CD4-positive, alpha-beta memory T cell (primary cell): ENCODE results near the gene LCE2A. TPM values are rescaled to one million over a fixed set of nuclear protein-coding genes. Genes with fewer than 3 reads are reported as not detected.

Source experiments
- CTCF ChIA-PET: fragments of 350-600 bp; sonication (Branson Sonifier 250); formaldehyde crosslinking; loops from one replicate; lab custom pipeline; 2021; ENCODE audit warnings: inconsistent platforms; ENCODE audit not compliant: partially characterized antibody; lab: Charles Lee
- POLR2A ChIA-PET: fragments of 350-600 bp; sonication (Branson Sonifier 250); formaldehyde crosslinking; loops from one replicate; lab custom pipeline; 2021; ENCODE audit not compliant: partially characterized antibody; lab: Charles Lee
- DNase-seq, 5 donors: peaks; one replicate each; pipeline versions ENCODE4 v3.0.0 to v3.0.0-alpha.2; 2020 to 2022; ENCODE audit warnings: mixed read lengths in 1 of 5
- H3K27ac ChIP-seq: one replicate; pipeline ENCODE4 v1.7.0; 2013; ENCODE audit warnings: low read depth, low read length
- H3K27me3 ChIP-seq: 2 replicates; pipeline ENCODE4 v1.7.0; 2013; ENCODE audit warnings: mild to moderate bottlenecking, low read length, moderate library complexity; ENCODE audit not compliant: insufficient read depth
- H3K36me3 ChIP-seq: 2 replicates; pipeline ENCODE4 v1.7.0; 2013; ENCODE audit warnings: mild to moderate bottlenecking, low read length, moderate library complexity; ENCODE audit not compliant: insufficient read depth
- H3K4me1 ChIP-seq: 2 replicates; pipeline ENCODE4 v1.7.0; 2013; ENCODE audit warnings: mild to moderate bottlenecking, low read length, moderate library complexity; ENCODE audit not compliant: insufficient read depth
- H3K4me3 ChIP-seq, 2 donors: one replicate each; pipeline ENCODE4 v1.7.0; 2013; ENCODE audit warnings: low read length in 2 of 2, mild to moderate bottlenecking in 1 of 2
- H3K9me3 ChIP-seq, 2 donors: one replicate each; pipeline ENCODE4 v1.7.0; 2013; ENCODE audit warnings: low read length in 2 of 2, control low read depth in 1 of 2; ENCODE audit not compliant: control insufficient read depth in 1 of 2
- H3K27ac Mint-ChIP-seq, 7 donors: one replicate each; pipeline ENCODE4 v1.8.0; 2020 to 2021; ENCODE audit warnings: mixed read lengths in 7 of 7, mild to moderate bottlenecking in 6 of 7, inconsistent platforms in 3 of 7, moderate library complexity in 3 of 7
- H3K27me3 Mint-ChIP-seq, 2 donors: one replicate each; pipeline ENCODE4 v1.8.0; 2020 to 2021; ENCODE audit warnings: mixed read lengths in 2 of 2
- H3K36me3 Mint-ChIP-seq, 2 donors: one replicate each; pipeline ENCODE4 v1.8.0; 2020 to 2021; ENCODE audit warnings: mixed read lengths in 2 of 2, inconsistent platforms in 1 of 2, mild to moderate bottlenecking in 1 of 2
- H3K4me1 Mint-ChIP-seq, 4 donors: one replicate each; pipeline ENCODE4 v1.8.0; 2020 to 2021; ENCODE audit warnings: mixed read lengths in 4 of 4, mild to moderate bottlenecking in 1 of 4
- H3K4me3 Mint-ChIP-seq, 8 donors: one replicate each; pipeline ENCODE4 v1.8.0; 2020 to 2021; ENCODE audit warnings: mixed read lengths in 8 of 8, mild to moderate bottlenecking in 7 of 8, moderate library complexity in 6 of 8, inconsistent platforms in 3 of 8
- H3K9me3 Mint-ChIP-seq, 8 donors: one replicate each; pipeline ENCODE4 v1.8.0; 2020 to 2021; ENCODE audit warnings: mixed read lengths in 8 of 8, mild to moderate bottlenecking in 5 of 8, inconsistent platforms in 3 of 8, moderate library complexity in 1 of 8
- intact Hi-C: fragments of 100-400 bp; cut with micrococcal nuclease; formaldehyde crosslinking; loops from one replicate; pipeline ENCODE4 v1.15.1; 2023
- polyA plus RNA-seq, 2 donors: library from polyadenylated mRNA; unstranded; fragments of 300-500 nt; fragmentation: Illumina TruSeq; gene quantifications; one replicate each; pipeline ENCODE4 v1.2.3, GENCODE V29; 2021
- total RNA-seq, 2 experiments: library from RNA; stranded (reverse); gene quantifications; one replicate each; pipeline ENCODE4 v1.2.3, GENCODE V29; 2021

The LCE2A gene
- total and polyA plus RNA-seq, 4 experiments from 2014 or later: not detected

DNA sequence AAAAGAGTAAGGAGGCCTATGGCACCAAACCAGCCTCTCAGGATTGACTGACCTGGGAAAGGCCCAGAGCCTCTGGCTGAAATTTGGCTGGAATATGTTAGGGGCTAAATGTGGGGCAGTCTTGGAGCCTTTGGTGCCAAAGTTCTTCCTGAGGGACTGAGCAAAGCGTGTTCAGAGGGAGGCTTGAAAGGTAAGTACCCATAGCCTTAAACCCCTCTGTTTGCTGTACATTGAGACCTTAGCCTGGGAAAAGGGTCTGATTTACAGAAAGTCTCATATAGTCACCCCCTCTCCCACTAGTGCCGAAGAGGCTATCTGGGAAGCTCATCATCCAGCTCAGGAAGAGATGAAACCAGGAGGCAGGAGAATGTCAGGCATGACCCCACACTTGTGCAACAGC, 9.7 kb downstream of the LCE2A start, which contains the start of gene LCE4A:
TSS of gene LCE4A (plus strand) at position 301 of the 400 bp plus-strand sequence. CDS start 916 bp downstream, outside the sequence.
- H3K27ac Mint-ChIP-seq: no peak within 1 kb of the TSS
- no peaks in the 10 kb centered on the region for H3K27me3 ChIP-seq
- H3K27me3 Mint-ChIP-seq: peaks cover 21 to 23% of the 10 kb centered on the region in 2 donors
- no peak within 1 kb of the TSS for H3K27ac ChIP-seq
- intact Hi-C loops: no loop called here
- POLR2A ChIA-PET: no interaction called here
- H3K36me3 Mint-ChIP-seq: no peaks in the 10 kb centered on the region
- no peaks in the 10 kb centered on the region for H3K4me1 ChIP-seq
- no peaks in the 10 kb centered on the region for H3K4me1 Mint-ChIP-seq
- CTCF ChIA-PET: interaction anchor here (1.4 kb wide), 1 partner anchor 10 kb away, joined by 4 read pairs; the partner anchor contains the start of gene LCE2A
- H3K9me3 Mint-ChIP-seq: peaks cover 0 to 6% (median 3%) of the 10 kb centered on the region in 8 donors
- H3K9me3 ChIP-seq: no peaks in the 10 kb centered on the region
- no peak for DNase-seq
- no peaks in the 10 kb centered on the region for H3K36me3 ChIP-seq
- no peak within 1 kb of the TSS for H3K4me3 ChIP-seq
- no peak within 1 kb of the TSS for H3K4me3 Mint-ChIP-seq

DNA sequence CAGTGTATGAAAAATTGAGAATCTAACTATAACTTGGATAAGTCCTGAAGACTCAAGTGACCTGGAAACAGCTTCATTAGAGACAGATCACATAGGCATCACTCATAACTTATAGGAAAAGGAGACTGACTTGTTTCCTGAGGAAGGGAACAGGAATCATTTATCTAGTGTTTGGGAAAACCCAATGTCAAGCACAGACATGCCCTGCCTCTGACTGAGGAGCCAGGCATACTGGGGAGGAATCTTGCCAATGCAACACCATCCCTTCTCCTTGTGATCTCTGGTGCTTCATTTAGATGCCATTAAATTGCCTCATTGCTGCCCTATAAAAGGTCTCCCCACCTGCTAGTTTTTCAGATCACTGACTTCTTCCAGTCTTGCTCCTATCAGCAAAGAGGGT, 20.1 kb downstream of the LCE2A start:
- H3K27me3 Mint-ChIP-seq: peaks cover 8 to 9% of the 10 kb centered on the region in 2 donors
- H3K9me3 ChIP-seq: no peaks in the 10 kb centered on the region
- H3K4me3 ChIP-seq: no peak overlapping the region
- no peaks in the 10 kb centered on the region for H3K27me3 ChIP-seq
- no peak for DNase-seq
- peaks cover 0 to 17% (median 2%) of the 10 kb centered on the region in 8 donors for H3K9me3 Mint-ChIP-seq
- no peaks in the 10 kb centered on the region for H3K4me1 ChIP-seq
- H3K27ac ChIP-seq: no peak overlapping the region
- H3K36me3 ChIP-seq: no peaks in the 10 kb centered on the region
- intact Hi-C loops: no loop called here
- no peaks in the 10 kb centered on the region for H3K4me1 Mint-ChIP-seq
- POLR2A ChIA-PET: no interaction called here
- CTCF ChIA-PET: no interaction called here
- no peak overlapping the region for H3K27ac Mint-ChIP-seq
- H3K36me3 Mint-ChIP-seq: no peaks in the 10 kb centered on the region
- no peak overlapping the region for H3K4me3 Mint-ChIP-seq

- Histone ChIP-seq H3K27ac (no peak overlapping the region), H3K27me3 (no peaks in the 10 kb centered on the region), H3K36me3 (no peaks in the 10 kb centered on the region), H3K4me3 (no peak overlapping the region), H3K4me1 (no peaks in the 10 kb centered on the region), H3K9me3 (no peaks in the 10 kb centered on the region)
- H3K9me3 Mint-ChIP-seq: no peaks in the 10 kb centered on the region
- intact Hi-C loops: no loop called here
- H3K36me3 Mint-ChIP-seq: no peaks in the 10 kb centered on the region
- H3K27ac Mint-ChIP-seq: no peak overlapping the region
- peaks cover 3 to 6% of the 10 kb centered on the region in 2 donors for H3K27me3 Mint-ChIP-seq
- no peaks in the 10 kb centered on the region for H3K4me1 Mint-ChIP-seq
- DNase-seq: no peak
- POLR2A ChIA-PET: no interaction called here
- CTCF ChIA-PET: no interaction called here
- no peak overlapping the region for H3K4me3 Mint-ChIP-seq
These were observed 27.1 kb downstream of the LCE2A start for GRCh38 chr1:152725261-152725660.

DNA sequence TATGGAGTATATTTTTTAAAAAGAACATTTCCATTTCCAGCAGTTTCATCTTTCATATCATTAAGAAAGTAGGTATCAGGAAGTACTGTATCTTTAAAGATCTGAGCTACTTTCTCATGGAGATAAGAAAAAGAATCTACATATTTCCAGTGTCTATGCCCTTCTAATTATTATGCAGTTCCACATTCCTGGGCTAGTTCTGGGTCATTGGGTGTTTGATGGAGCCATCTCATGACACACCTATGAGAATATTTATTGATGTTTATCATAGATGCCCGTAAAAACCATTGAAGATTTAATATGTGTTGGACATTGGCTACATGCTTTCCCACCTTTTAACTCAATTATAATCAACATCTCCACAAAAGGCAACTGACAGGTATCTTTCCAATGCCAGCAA, 30.8 kb downstream of the LCE2A start:
- Histone ChIP-seq H3K4me3 (no peak overlapping the region), H3K9me3 (no peaks in the 10 kb centered on the region), H3K27ac (no peak overlapping the region), H3K36me3 (no peaks in the 10 kb centered on the region), H3K27me3 (no peaks in the 10 kb centered on the region), H3K4me1 (no peaks in the 10 kb centered on the region)
- CTCF ChIA-PET: no interaction called here
- H3K9me3 Mint-ChIP-seq: no peaks in the 10 kb centered on the region
- POLR2A ChIA-PET: no interaction called here
- H3K27me3 Mint-ChIP-seq: peaks cover 3 to 7% of the 10 kb centered on the region in 2 donors
- no peak overlapping the region for H3K4me3 Mint-ChIP-seq
- intact Hi-C loops: no loop called here
- H3K27ac Mint-ChIP-seq: no peak overlapping the region
- no peaks in the 10 kb centered on the region for H3K4me1 Mint-ChIP-seq
- no peaks in the 10 kb centered on the region for H3K36me3 Mint-ChIP-seq
- DNase-seq: no peak

DNA sequence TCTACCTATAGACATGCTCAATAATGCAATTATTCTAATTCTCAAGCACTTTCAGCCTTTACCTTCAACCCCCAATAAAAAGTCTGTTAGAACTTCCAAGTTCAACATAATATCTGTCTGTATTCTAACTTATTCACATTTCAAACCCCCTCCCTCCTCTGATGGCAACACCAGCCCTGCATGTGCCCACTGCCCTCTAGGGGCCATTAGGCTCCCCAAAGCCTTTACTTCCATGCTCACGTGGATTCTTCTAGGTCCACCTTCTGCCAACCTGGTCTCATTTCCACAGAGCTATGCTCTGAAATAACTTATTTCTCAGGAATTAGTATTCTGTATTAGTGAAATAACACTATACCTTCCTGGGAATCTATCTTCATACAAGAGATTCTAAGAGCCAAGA, 37.5 kb downstream of the LCE2A start:
- CTCF ChIA-PET: no interaction called here
- H3K9me3 ChIP-seq: no peaks in the 10 kb centered on the region
- DNase-seq: no peak
- H3K36me3 ChIP-seq: no peaks in the 10 kb centered on the region
- no peak overlapping the region for H3K4me3 ChIP-seq
- no peaks in the 10 kb centered on the region for H3K4me1 ChIP-seq
- Mint-ChIP-seq H3K9me3 (no peaks in the 10 kb centered on the region), H3K4me3 (no peak overlapping the region), H3K27ac (no peak overlapping the region), H3K4me1 (no peaks in the 10 kb centered on the region), H3K27me3 (peaks cover 14 to 18% of the 10 kb centered on the region in 2 donors), H3K36me3 (no peaks in the 10 kb centered on the region)
- H3K27me3 ChIP-seq: no peaks in the 10 kb centered on the region
- intact Hi-C loops: no loop called here
- POLR2A ChIA-PET: no interaction called here
- no peak overlapping the region for H3K27ac ChIP-seq

GRCh38 chr1:152737997-152738396, 39.9 kb downstream of the LCE2A start:
- ChIA-PET POLR2A (no interaction called here), CTCF (no interaction called here)
- no peak overlapping the region for H3K4me3 ChIP-seq
- H3K9me3 ChIP-seq: no peaks in the 10 kb centered on the region
- Mint-ChIP-seq H3K27ac (no peak overlapping the region), H3K36me3 (no peaks in the 10 kb centered on the region), H3K9me3 (no peaks in the 10 kb centered on the region), H3K4me3 (no peak overlapping the region), H3K27me3 (peaks cover 18 to 24% of the 10 kb centered on the region in 2 donors), H3K4me1 (no peaks in the 10 kb centered on the region)
- intact Hi-C loops: no loop called here
- no peak overlapping the region for H3K27ac ChIP-seq
- no peaks in the 10 kb centered on the region for H3K27me3 ChIP-seq
- DNase-seq: no peak
- no peaks in the 10 kb centered on the region for H3K36me3 ChIP-seq
- H3K4me1 ChIP-seq: no peaks in the 10 kb centered on the region

GRCh38 chr1:152739841-152740240, 41.7 kb downstream of the LCE2A start:
- H3K4me1 Mint-ChIP-seq: no peaks in the 10 kb centered on the region
- POLR2A ChIA-PET: no interaction called here
- no peak overlapping the region for H3K27ac Mint-ChIP-seq
- DNase-seq: no peak
- H3K27ac ChIP-seq: no peak overlapping the region
- peaks cover 19 to 28% of the 10 kb centered on the region in 2 donors for H3K27me3 Mint-ChIP-seq
- no peaks in the 10 kb centered on the region for H3K36me3 Mint-ChIP-seq
- no peak overlapping the region for H3K4me3 Mint-ChIP-seq
- CTCF ChIA-PET: no interaction called here
- H3K27me3 ChIP-seq: no peaks in the 10 kb centered on the region
- H3K36me3 ChIP-seq: no peaks in the 10 kb centered on the region
- no peaks in the 10 kb centered on the region for H3K9me3 ChIP-seq
- intact Hi-C loops: no loop called here
- no peaks in the 10 kb centered on the region for H3K9me3 Mint-ChIP-seq
- no peak overlapping the region for H3K4me3 ChIP-seq
- no peaks in the 10 kb centered on the region for H3K4me1 ChIP-seq

DNA sequence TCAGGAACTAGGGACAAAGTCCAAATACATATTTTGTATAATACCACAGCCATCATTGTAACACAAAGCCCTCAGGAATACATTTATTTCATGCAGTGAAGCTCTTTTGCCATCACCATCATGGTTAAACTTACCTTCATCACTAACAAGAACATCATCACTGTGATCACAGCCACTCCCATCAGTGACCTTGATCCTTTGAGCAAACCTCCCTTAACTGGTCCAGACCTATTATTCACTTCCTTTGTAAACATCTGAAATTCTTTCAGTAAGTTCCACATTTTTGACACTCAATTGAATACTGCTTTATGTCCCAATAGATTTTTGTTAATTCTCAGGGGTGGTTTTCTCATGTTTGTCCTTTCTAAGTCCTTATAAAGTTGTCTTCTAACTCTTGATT, 43.5 kb downstream of the LCE2A start:
- Mint-ChIP-seq H3K4me1 (no peaks in the 10 kb centered on the region), H3K4me3 (no peak overlapping the region), H3K27me3 (peaks cover 17 to 33% of the 10 kb centered on the region in 2 donors), H3K27ac (no peak overlapping the region), H3K36me3 (no peaks in the 10 kb centered on the region), H3K9me3 (no peaks in the 10 kb centered on the region)
- intact Hi-C loops: no loop called here
- Histone ChIP-seq H3K9me3 (no peaks in the 10 kb centered on the region), H3K36me3 (no peaks in the 10 kb centered on the region), H3K27ac (no peak overlapping the region), H3K4me3 (no peak overlapping the region), H3K27me3 (no peaks in the 10 kb centered on the region), H3K4me1 (no peaks in the 10 kb centered on the region)
- POLR2A ChIA-PET: no interaction called here
- no peak for DNase-seq
- CTCF ChIA-PET: no interaction called here
